Measurements from ENCODE around the gene RNPEPL1.

GRCh38 chr2:240619506-240620148 is 51.3 kb downstream of the RNPEPL1 start:
- TF ChIP-seq CTCF (conservative IDR thresholded peaks at IDR 0.05) = no peak
- TF ChIP-seq EZH2 (IDR thresholded peaks at IDR 0.05; ENCODE audit: low read depth) = no peak
